RKO (cell line): ENCODE data around the gene SLC35B1.

Experiments used
- DNase-seq: peaks from one replicate; pipeline ENCODE4 v3.0.0-alpha.2; 2016; ENCODE audit warnings: low spot score

Gene SLC35B1, protein sequence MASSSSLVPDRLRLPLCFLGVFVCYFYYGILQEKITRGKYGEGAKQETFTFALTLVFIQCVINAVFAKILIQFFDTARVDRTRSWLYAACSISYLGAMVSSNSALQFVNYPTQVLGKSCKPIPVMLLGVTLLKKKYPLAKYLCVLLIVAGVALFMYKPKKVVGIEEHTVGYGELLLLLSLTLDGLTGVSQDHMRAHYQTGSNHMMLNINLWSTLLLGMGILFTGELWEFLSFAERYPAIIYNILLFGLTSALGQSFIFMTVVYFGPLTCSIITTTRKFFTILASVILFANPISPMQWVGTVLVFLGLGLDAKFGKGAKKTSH

DNA sequence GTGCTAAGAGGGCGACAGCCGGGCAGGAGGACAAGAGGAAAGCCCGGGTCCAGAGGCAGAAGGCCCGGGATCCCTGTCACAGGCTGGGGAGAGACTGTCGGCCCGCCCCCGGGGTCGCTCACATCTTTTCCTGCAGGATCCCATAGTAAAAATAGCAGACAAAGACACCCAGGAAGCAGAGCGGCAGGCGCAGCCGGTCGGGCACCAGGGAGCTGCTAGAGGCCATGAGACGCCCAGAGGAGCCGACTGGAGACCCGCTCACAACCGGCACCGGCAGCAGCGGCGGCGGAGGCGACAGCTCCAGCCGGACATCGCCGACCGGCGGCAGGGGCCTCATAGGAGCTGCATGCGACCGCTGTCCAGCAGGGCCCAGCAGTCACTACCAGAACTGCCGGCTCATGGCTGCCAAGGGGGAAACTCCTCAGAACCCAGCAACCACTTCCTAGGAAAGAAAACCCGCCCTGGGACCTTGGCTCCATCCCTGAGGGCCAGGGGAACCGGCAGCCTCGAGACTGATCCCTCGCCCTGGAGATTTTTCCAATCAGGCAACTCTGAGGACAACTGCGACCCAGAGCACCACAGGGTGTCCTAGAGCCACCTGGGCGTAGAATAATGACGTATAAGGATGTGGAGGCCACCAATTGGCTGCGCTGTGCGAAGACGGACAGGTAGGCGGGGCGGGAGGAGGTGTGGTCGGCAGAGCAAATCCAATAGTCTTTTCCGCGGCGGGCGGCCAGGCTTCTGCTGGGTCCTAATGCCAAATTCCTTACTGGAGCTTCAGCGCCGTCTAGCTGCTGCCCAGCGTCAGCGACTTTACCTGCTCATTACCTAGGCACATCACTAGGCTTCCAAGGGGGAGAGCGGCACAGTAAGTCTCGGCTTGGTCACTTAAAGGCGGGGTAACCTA is at the start of gene SLC35B1:
TSS of gene SLC35B1 (minus strand) at position 357 of the 907 bp plus-strand sequence. CDS start at position 226, 131 bp downstream.
- DNase-seq, result peak; percentile 99

DNA sequence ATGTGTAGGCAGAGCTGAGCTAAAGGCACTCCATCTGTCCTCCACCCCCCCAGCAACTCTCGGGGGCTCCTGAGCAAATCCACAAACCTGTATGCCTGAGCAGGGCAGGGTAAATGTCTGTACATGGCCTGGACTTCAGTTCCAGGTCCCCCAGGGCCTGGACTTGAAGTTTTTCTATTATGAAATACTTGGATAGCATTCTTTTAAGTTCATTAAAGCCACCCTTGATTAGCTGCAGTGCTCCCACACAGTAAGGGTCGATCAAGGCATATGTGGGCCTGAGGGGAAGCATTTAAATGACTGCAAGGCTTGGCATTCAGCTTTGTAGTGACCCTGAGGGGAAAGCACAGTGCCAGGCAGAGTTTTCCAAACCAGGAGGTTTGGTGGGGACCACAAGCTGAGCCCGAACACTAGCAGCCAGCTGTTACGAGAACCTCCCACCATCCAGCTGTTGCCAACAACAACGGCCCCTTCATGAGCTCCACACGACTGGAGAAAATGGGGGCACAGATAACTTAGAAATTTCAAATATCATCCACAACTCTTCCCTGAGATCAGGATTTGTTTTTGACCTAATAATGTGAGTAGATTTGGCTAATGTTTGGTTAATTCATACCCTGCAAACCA is 49.5 kb upstream of the SLC35B1 start:
- DNase-seq, result no peak

DNA sequence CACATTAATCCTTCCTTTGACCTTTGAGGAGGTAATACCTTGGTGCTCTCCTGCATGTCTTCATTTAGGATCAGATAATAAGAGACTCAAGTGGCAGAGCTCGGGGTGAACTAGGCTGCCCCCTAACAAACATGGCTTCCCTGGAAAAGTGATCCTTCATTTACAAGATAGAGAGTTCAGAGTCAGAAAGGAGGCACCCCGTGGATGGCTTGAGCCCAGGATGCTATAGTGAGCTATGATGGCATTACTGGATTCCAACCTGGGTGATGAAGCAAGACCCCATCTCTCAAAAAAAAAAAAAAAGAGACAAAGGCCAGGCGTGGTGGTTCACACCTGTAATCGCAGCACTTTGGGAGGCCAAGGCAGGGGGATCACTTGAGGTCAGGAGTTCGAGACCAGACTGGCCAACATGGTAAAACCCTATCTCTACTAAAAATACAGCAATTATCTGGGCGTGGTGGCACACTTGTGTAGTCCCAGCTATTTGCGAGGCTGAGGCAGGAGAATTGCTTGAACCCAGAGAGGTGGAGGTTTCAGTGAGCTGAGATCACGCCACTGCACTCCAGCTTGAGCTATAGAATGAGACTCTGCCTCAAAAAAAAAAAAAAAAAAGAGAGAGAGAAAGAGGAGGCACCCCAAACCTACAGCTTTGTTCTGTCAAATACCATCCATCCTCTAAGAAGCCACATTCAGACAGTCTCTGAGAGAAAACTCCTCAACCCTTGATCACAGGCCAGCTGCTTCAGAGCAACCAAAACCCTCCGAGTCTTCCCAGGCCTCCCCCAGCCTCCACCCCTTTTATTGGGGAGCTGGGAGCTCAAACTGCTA is 48.8 kb upstream of the SLC35B1 start:
- no peak for DNase-seq

DNA sequence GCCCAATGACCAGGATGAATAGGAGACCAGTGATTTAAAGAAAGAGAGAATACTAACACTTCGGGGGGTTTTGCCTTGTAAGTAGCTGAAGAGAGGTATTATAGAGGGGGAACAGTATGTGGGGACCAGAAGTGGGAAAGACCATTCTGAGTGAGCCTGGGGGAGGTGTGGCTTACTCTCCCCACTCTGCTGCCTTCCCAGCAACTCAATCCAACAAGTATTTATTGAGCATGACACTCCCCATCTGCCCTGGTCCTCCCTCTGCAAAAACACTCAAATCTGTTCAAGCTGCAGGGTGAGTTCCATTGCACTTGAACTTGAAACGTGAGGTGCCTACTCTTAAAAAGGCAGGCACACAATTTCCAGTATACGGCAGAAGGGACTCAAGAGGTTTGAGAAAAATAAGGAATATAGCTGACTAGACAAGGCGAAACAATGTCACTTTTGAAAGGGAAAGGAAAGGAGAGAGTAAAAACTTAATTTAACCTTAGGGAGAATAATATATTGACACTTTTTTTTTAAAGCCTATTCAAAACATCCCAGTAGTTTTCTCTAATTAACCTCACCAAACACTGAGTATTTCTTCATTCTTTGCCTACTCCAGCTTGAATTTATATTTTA is 48.0 kb upstream of the SLC35B1 start:
- DNase-seq, result no peak

DNA sequence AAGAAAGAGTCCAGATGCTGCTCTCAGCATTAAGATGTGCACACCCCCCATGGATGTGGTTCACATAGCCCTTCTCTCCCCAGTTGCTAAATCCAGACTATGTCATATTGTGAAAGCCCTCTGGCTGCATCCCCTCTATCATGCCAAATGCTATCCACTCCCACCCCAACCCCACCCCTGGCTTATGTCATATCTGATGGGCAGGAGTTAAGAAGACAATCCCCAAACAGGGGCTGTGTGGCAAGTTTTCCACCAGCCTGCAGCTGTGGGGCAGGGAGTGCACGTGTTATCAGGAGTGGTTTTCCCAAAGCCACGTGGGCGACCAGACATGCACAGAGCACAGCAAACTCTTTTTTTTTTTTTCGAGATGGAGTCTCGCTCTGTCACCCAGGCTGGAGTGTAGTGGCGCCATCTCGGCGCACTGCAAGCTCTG is 46.2 kb upstream of the SLC35B1 start:
- DNase-seq, result no peak

DNA sequence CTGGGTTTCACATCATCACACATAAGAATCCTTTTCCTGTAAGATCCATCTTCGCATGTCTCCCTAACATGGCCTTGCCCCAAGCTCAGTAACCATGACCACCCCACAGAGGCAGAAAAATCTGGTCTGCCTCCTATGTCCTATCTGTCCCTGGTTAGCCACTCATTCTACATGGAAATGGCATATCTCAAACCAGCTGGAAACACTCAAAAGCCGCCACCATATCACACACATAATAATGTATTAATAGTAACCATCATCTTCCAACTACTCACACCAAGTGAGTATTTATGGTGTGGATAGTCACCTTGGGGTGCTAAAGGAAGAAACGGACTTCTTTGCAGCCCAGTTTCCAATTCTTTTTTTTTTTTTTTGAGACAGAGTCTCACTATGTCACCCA is 44.7 kb upstream of the SLC35B1 start:
- no peak for DNase-seq

DNA sequence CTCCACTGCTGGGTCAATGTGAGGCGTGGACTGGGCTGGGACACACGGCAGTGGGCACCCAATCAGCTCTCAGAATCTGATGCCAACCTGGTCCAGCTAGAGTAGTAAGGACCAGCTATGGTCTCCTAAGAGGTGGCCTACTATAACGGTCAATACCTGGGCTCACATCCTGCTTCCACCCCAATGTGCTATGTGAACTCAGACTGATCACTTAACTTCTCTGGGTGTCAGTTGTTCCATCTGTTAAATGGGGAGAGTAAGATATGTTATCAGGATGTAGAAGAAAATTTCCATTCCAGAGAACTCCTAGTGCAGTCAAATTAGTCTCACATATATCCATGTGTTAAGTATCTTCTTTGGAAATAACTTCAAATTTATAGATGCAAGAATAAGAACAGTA is 42.0 kb upstream of the SLC35B1 start:
- no peak for DNase-seq

DNA sequence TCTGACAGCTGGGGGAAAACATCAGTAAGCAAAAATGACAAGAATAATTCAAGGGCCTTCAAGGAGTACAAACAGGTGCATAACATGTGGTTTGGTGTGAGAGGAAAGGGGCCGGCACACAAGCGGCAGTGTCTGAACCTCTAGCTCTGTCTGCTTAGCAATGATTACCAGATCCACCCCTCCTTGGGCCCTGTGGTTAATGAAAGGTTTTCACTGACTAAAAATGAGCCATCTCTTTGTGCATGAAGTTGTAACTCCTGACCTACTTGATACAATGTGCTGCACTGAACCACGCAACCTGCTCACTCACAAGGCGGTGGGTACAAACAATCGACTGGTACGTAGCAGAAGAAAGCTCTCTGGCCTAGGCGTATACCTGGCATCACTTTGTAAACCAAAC is 41.0 kb upstream of the SLC35B1 start:
- DNase-seq, result no peak

DNA sequence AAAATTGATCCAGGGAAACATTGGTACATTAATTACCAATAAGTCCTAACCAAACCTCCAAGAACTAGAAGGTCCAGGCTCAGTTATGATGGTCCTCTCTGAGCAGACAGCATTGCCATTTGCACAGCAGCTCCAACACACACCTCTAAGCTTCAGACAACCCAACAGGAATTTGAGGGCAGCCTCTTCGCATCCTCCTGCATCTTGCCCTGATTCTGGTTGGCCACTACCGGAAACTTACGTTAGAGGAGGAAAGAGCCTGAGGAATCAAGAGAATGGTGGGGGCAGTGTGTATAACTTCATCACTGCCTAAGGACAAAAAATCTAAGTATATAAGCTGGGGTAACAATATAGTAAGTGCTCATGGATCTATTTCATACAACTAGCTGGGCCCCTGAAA is 40.5 kb upstream of the SLC35B1 start:
- no peak for DNase-seq

DNA sequence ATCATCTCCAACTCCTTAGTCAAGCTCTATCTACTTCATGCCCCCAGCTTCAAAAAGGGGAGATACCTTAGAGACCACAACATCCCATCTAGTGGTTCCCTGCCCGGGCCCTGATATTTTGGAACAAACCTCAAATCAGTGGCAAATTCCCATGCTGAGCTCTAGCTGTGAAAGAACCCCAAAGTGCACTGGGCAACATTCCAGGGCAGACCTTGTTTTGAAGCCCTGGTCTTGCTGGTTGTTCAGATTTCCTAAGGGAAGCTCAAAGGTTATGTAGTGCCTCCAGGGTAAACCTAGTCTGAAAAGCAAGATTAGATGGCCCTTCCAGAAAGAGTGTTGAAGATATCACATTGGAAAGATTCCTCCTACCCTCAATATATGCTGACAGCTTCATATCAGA is 39.9 kb upstream of the SLC35B1 start:
- no peak for DNase-seq

DNA sequence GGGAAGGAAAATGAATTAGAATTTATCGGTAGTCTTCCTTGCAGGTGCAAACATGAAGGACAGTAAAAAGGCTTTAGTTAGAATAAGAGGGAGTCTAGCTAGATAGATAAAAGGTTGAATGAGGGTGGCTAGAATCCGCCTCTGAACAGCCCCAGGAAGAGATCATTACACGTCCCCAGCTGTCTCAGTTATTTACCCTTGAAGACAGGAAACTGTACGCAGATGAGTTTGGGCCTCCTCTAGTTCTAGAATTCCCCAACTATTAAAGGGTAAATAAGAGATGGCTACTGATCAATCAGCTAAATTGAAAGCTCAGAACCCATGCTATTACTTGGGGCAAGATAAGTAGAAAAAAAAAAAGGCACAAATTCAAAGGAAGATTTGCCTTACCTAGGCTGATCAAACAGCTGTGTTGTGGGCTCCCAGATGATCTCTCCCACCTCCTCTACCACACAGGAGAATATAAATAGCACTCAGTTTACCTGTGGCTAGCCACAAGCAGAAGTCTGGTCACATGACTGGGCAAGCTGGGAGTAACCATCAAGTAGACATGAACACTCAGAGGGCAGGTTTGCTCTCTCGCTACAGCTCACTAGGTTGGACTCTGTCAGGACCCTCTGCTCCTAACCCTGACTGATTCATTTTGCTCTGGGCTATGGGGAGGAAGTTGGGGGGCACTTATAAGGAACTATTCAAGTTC is 39.2 kb upstream of the SLC35B1 start:
- DNase-seq, result no peak

DNA sequence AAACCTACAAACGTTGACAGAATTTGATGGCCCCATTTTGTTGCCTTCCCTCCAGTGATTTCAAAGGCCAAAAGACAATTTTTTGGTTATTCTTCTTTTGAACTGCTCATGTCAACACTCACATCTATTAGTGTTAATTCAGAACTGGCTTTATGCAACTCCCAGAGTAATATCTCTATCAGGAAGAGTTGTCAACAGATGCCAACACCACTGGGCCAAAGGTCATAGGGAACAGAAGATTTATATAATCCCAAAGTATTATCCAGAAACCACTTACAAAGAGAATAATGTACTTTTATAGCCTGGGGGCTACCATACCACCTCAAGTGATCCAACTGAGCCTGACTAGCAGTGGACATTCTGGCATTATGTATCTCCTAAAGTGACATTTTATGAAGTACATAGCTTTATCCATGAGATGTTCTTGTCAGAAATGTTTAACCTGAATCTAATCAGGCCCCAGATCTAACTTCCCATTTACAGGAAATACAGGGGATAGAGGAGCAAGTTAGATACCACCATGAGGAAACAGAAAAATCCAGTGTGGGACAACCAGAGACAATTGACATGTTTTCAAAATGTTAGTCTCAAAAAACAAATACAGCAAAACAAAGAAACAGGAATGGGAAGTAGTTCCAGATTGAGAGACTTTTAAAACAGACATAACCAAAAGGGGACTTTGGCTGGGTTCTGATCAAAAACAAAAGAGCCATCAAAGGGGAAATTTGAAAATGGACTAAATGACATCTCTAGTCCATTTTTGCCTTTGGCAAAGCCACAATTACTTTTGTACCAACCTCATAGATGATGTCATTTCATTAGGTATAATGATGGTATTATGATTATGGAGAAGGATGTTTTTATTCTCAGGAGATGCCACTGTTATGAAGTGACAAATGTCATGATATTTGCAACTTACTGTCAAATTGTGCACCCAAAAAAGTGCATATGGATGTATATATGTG is 37.7 kb upstream of the SLC35B1 start:
- no peak for DNase-seq

DNA sequence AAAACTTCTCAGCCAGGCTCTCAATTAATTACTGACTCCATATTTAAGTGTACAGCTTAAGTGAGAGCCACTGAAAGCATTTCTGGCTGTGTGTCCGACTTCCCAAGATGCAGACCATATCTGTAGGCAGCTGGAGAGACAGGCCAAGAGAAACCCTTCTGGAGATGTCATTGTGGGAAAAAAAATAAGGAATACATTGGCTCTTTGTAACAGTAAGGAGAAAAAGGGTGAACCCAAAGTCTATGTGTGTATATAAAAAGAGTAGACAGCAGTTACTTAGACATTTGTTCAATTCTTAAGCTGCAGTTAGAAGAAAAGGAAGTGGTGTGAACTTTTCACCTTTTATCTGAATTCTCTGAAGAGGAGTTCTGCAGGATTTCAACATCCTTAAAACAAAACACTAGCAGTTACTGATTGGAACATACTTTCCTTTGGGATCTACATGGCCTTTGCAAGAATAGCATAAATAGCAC is 34.4 kb upstream of the SLC35B1 start:
- no peak for DNase-seq

DNA sequence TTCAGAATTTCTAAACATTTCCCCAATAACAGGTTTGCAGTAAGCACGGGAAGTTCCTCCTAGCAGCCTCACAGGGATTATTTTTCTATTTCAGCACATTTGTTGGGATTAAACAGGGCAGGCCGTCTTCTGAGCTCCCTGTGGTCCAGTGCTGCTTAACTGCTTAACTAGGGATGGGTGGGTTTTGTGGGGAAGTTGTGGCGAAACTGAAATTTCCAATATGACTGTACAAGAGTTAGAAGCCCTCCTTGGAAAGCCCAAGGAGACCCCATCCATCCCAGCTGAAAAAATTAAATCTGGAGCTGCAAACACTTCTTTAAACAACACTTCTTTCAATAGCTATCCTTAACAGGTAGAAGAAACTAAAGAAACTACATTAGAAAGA is 33.9 kb upstream of the SLC35B1 start:
- no peak for DNase-seq

DNA sequence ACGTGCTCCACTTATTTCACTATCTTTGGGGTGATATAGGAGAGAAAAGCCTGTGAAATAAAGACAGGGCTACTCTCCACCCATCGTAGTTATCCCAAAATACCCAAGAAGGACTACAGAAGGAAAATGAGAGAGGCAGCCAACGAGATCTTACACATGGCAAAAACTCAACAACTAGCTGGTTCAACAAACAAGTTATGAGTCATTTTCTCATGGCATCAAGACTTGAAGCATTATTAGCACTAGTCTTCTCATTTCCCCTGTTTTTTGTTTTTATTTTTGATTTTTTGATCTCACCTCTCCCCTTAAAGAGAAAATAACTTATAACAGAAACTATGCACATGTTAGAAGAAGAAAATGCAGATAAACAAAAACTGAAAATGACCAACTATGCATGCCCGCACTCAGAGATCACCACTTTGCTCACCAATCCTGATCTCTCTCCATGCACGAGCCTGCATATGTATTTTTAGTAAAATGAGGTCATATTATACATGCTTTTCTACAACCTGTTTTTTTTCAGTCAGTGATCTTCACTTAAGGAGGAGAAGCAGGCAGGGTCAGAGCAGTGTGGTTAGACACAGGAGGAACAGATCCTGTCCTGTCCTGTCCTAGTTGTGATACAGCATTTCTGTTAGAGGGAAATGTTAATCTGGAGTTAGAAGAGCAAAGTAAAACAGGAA is 33.4 kb upstream of the SLC35B1 start:
- no peak for DNase-seq

DNA sequence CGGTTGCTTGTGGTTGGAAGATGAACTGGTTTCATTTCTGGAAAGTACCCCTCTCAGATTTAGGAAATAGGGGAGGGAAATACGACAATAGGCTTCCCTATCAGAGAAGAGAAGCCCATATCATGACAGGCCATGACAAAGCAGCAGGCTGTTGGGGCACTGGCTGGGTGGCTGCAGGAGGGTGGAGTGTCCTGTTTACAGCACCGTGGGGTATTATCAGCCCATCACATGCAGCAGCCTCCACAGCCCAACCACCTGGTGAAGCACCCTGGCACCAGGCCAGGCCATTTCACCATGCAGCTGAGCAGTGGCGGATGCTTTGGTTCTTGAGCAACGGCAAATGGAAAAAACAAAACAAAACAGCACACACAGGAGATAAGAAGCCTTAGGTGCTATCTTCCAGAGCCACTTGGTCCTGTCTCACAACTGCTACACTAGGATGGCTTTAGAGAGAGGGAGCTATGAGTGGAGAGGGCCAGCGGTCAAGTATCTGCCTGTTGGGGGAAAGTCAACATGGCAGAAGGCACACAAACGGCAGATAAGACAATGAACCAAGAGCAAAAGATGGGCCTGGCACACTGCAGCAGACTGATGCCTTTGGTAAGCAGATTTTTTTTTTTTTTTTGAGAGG is 32.0 kb upstream of the SLC35B1 start:
- no peak for DNase-seq

DNA sequence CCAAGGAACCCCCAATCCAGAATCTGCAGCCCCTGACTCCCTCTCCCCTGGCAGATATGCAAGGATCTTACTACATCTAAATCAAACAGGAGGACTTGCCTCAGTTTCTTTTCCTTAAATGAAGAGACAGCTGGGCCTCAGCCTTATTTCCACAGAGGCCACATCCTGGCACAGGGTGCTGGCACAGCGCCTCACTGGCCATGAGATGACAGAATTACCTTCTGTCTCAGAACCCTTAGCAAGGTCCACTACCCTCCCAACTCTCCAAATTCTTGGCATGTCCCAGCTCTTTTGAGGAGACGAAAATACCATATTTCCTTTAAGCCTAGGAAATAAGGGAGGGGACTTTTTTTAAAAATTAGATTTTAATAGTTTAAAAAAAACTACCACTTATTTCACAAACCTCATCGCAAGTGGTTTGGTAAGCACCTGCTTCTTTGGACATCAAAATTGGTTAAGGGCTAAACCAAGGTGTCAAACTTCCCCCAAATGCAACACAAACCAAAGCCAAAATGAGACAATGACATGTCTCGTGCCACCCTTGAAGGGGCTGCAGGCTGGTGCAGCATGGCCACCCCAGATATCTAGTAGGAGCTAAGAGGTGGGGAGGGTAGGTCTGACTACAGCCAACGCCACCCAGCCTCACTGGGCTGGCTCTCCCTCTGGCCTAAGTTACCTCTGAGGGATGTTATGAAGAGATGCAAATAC is 30.8 kb upstream of the SLC35B1 start:
- no peak for DNase-seq
